HG03039 (cell line): Measurements from ENCODE around the gene GPR18.

Experiments
- ATAC-seq: cut with Tn5 transposase; IDR thresholded peaks from one replicate; pipeline ENCODE4 v1.9.1; 2021; ENCODE audit warnings: mild to moderate bottlenecking, moderate library complexity; ENCODE audit not compliant: unreplicated experiment

The GPR18 gene

GRCh38 chr13:99293178-99293577 is 35.0 kb upstream of the GPR18 start:
- ATAC-seq: no peak

DNA sequence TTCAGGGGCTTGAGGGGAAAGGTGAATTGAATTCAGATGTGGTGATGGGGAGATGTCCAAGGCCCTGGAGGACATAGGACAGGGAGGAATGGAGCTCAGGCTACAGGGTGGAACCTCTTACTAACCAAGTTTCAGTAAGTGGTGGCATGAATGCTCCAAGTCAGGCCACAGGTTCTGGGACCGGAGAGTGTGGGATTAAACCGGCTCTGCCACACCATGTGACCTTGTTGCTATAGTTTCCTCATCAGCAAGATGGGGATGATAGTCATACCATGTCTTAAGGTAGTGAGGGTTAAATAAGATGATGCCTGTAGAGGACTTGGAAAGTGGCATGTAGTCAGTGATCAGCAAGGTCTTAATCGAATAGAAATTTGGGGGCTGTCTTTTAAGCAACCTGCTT is 32.7 kb upstream of the GPR18 start:
- no peak for ATAC-seq

- no peak for ATAC-seq
Measured at GRCh38 chr13:99289674-99290337, 31.6 kb upstream of the GPR18 start.

- ATAC-seq: no peak
Measured at GRCh38 chr13:99289271-99289670, 31.1 kb upstream of the GPR18 start.

DNA sequence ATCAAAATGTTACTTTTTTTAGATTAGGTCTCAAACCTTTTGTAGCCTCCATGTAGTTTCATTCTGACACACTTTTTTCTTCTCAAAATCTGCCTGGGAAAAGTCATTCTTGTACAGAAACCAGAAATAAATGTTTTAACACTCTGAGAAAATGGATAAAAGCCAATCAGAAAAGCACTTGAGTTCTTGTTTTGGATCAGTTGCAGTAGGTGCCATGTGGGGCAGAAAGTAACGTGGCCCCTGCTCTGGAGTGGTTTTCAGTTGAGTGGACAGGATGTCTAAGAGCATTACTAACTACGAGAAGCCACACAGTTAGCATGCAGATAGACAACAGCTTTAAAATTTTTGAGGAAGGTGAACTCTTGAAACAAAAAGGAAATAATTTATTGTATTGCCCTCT is 29.9 kb upstream of the GPR18 start:
- peak; percentile 86 for ATAC-seq

DNA sequence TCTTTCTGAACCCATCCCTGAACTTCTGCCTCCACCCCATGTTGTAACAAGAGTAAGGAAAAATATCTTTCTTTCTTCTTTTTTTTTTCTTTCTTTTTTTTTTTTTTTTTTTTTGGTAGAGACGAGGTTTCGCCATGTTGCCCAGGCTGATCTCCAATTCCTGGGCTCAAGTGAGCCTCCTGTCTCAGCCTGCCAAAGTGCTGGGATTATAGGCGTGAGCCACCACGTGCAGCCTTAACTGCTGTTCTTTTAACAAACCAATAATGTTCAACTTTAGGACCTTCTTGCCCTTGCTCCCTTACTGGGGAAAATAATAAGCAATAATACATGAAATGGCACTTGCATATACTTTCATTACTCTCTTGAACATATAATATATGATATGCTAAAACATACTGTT is 29.4 kb upstream of the GPR18 start:
- ATAC-seq: no peak

DNA sequence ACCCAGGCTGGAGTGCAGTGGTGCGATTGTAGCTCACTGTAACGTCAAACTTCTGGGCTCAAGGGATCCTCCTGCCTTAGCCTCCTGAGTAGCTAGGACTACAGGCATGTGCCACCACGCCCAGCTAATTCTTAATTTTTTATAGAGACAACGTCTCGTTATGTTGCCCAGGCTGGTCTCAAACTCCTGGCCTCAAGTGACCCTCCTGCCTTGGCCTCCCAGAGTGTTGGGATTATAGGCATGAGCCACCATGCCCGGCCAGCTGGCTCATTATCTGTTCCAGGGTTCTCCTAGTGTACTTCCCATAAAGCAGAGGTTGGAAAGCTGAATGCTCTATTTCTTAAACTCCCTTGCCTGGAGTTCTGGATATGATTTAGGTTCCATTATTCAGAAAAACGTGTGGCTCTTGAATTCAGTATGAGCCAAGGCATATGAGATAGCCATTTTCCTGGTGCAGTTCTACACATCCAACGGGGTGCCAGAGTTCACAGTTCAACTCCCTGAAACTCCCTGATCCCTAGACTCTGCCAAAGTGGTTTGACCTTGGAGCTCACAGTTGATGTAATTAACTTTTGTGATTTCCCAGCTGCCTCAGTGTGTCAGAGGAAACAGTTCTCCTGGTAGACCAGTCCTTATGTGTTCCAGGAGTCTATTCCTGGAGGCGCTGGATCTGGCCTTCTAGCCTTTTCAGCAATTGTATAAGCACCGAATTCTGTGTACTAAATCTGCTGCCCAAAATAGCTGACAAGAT is 27.4 kb upstream of the GPR18 start:
- no peak for ATAC-seq

DNA sequence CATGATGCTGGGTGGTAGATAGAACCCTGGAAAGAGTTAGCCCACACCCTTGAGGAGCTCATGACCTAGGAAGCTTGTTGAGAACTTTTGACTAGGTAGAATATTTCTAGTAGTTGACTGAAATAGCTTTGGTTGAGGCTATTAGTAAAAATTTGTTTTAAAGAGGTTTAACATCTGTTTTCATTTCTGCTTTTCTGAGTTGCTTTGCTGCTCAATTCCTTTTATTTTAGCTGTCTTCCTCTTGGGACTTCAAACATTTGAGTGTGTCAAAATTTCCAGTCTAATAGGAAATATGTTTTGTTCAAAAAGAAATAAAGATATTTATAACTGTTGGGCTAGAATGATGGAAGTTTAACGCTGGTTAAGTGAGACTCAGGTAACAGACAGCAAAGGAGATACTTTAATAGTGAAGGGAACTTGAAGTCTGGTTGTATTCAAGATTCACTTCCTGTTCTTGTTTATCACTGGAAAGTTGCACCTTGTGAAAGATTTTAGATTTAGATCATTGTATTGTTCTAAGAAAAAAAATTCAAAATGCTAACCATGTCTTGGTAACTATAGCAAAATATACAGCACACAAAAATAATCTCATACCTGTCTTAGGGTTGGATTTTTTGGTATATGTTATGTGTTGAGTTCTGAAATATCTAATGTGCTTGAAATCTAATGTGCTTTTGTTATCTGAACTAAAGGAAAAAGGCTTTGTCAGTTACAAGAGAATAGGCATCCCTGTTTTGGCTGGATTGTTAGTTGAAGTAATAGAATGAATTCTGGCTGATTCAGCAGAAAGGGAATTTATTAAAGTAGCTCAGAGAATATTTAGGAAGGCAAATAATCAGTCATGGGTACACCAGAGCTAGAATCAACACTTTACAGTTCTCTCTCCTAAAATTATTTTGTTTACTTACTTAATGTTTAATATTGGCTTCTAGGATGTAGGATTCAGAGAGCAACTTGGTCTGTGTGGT is 24.4 kb upstream of the GPR18 start:
- peak; percentile 57 for ATAC-seq

GRCh38 chr13:99281811-99282263 is 23.7 kb upstream of the GPR18 start:
- ATAC-seq: peak; percentile 66

GRCh38 chr13:99280166-99280565 is 22.0 kb upstream of the GPR18 start:
- ATAC-seq: no peak

DNA sequence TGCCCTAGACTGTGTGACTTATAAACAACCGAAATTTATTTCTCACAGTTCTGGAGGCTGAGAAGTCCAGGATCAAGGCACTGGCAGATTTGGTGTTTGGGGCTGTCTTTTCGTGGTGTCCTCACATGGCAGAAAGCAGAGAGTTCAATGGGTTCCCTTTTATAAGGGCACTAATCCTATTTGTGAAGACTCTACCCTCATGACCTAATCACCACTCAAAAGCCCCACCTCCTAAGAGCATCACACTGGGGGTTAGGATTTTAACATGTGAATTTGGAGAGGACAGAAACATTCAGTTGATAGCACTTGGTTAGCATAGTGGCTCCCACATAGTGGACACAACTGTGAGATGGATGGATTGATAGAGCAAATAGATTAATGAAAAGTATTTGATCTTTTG is 21.5 kb upstream of the GPR18 start:
- no peak for ATAC-seq

GRCh38 chr13:99278843-99279242 is 20.7 kb upstream of the GPR18 start:
- no peak for ATAC-seq

GRCh38 chr13:99278200-99278599 is 20.0 kb upstream of the GPR18 start:
- no peak for ATAC-seq

- no peak for ATAC-seq
Measured at GRCh38 chr13:99277629-99278028, 19.4 kb upstream of the GPR18 start.

- no peak for ATAC-seq
Measured at GRCh38 chr13:99276706-99277105, 18.5 kb upstream of the GPR18 start.

- no peak for ATAC-seq
Measured at GRCh38 chr13:99275093-99275469, 16.9 kb upstream of the GPR18 start.

GRCh38 chr13:99273128-99273527 is 14.9 kb upstream of the GPR18 start:
- no peak for ATAC-seq

DNA sequence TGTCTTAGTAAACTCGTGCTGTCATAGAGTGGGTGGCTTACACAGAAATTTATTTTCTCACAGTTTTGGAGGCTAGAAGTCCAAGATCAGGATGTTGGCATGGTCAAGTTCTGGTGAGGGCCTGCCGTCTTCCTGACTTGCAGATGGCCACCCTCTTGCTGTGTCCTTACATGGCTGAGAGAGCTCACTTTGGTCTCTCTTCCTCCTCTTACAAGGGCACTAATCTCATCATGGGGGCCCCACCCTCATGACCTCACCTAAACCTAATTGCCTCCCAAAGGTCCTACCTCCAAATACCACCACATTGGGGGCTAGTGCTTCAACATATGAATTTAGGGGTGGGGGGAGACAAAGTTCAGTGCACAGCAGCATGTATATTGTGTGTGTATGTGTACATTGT is 14.3 kb upstream of the GPR18 start:
- no peak for ATAC-seq

GRCh38 chr13:99271249-99271648 is 13.1 kb upstream of the GPR18 start:
- ATAC-seq: no peak

GRCh38 chr13:99270518-99270917 is 12.3 kb upstream of the GPR18 start:
- ATAC-seq: no peak

GRCh38 chr13:99269627-99270241 is 11.6 kb upstream of the GPR18 start:
- ATAC-seq: peak; percentile 80
